GM12865 (cell line): ENCODE data around the gene AKAP13.

Experiments
- DNase-seq: peaks from one replicate; pipeline ENCODE4 v3.0.0; 2010; ENCODE audit warnings: low read depth
- H3K4me3 ChIP-seq: 2 replicates; pipeline ENCODE4 v1.5.1; 2011; ENCODE audit warnings: mild to moderate bottlenecking, low read depth, low read length, control low read depth
- CTCF ChIP-seq: IDR thresholded peaks from 2 replicates; pipeline ENCODE4 v1.5.1; 2011; ENCODE audit warnings: low read length, control low read depth, low read depth, inconsistent platforms; ENCODE audit not compliant: insufficient read depth; ENCODE audit errors: missing control alignments

AKAP13 gene

GRCh38 chr15:85622221-85622831 is 241.9 kb downstream of the AKAP13 start:
- no peak for TF ChIP-seq CTCF
- no peak for DNase-seq
- H3K4me3 ChIP-seq: no peak overlapping the region

GRCh38 chr15:85623315-85624049 is 243.1 kb downstream of the AKAP13 start:
- TF ChIP-seq CTCF: no peak
- no peak for DNase-seq

GRCh38 chr15:85624291-85624801 is 243.9 kb downstream of the AKAP13 start:
- no peak for DNase-seq
- no peak overlapping the region for H3K4me3 ChIP-seq
- TF ChIP-seq CTCF: no peak

More at GRCh38 chr15:85623315-85624049, 243.1 kb downstream of the AKAP13 start:
- H3K4me3 ChIP-seq: no peak overlapping the region

GRCh38 chr15:85625166-85625830 is 244.9 kb downstream of the AKAP13 start:
- no peak for DNase-seq

GRCh38 chr15:85625856-85626255 is 245.5 kb downstream of the AKAP13 start:
- TF ChIP-seq CTCF: no peak
- H3K4me3 ChIP-seq: no peak overlapping the region
- DNase-seq: peak; percentile 68

More at GRCh38 chr15:85625166-85625830, 244.9 kb downstream of the AKAP13 start:
- H3K4me3 ChIP-seq: no peak overlapping the region
- TF ChIP-seq CTCF: no peak

GRCh38 chr15:85627213-85627935 is 247.0 kb downstream of the AKAP13 start:
- no peak for DNase-seq
- TF ChIP-seq CTCF: no peak
- H3K4me3 ChIP-seq: no peak overlapping the region
